WTC11 (cell line): ENCODE data around the gene FURIN.

Source experiments
- CTCF ChIP-seq: fragments of 200-600 bp; IDR thresholded peaks from 2 replicates; pipeline ENCODE4 v1.8.0; 2022; ENCODE audit warnings: antibody characterized with exemption
- NR2C2 ChIP-seq: sonication (generic); formaldehyde crosslinking; IDR thresholded peaks from 2 replicates; pipeline ENCODE4 v1.8.0; 2022; ENCODE audit warnings: mild to moderate bottlenecking, missing genetic modification reagents
- SP1 ChIP-seq: sonication (generic); formaldehyde crosslinking; conservative IDR thresholded peaks from 2 replicates; pipeline ENCODE4 v1.8.1; 2022; ENCODE audit warnings: missing genetic modification reagents
- USF2 ChIP-seq: sonication (generic); formaldehyde crosslinking; IDR thresholded peaks from 2 replicates; pipeline ENCODE4 v1.8.1; 2023; ENCODE audit warnings: mild to moderate bottlenecking, missing genetic modification reagents, moderate library complexity
- ZNF121 ChIP-seq: sonication (generic); formaldehyde crosslinking; IDR thresholded peaks from 2 replicates; pipeline ENCODE4 v1.8.0; 2023; ENCODE audit warnings: missing genetic modification reagents

GRCh38 chr15:90826886-90827435, 41.4 kb upstream of the FURIN start:
- TF ChIP-seq CTCF (no peak), USF2 (CRISPR knock-in tag) (no peak), ZNF121 (CRISPR knock-in tag) (no peak), NR2C2 (no peak), SP1 (no peak)
